Gastroesophageal sphincter (tissue), 3 donors: ENCODE measurements around the gene TTBK2.

Source experiments
- CTCF ChIP-seq, 4 experiments: fragments of 200-600 bp in 2 of 4; fragments of 450-650 bp in 2 of 4; sonication (generic) in 1 of 4; IDR thresholded peaks; one replicate each; pipeline ENCODE4 v1.5.1; 2017 to 2019; ENCODE audit warnings: antibody characterized with exemption in 4 of 4, mild to moderate bottlenecking in 2 of 4, moderate library complexity in 2 of 4
- EP300 ChIP-seq: sonication (generic); formaldehyde crosslinking; IDR thresholded peaks from one replicate; pipeline ENCODE4 v1.6.1; 2017; ENCODE audit warnings: antibody characterized with exemption, mild to moderate bottlenecking
- POLR2A ChIP-seq, 2 donors: fragments of 450-650 bp; IDR thresholded peaks; one replicate each; pipeline ENCODE4 v1.6.1; 2017; ENCODE audit warnings: antibody characterized with exemption in 2 of 2, mild to moderate bottlenecking in 2 of 2, moderate library complexity in 1 of 2
- POLR2AphosphoS5 ChIP-seq: sonication (generic); formaldehyde crosslinking; IDR thresholded peaks from one replicate; pipeline ENCODE4 v1.6.1; 2017; ENCODE audit warnings: antibody characterized with exemption

- no peak for TF ChIP-seq CTCF (IDR thresholded peaks at IDR 0.05)
- no peak for TF ChIP-seq POLR2A (IDR thresholded peaks at IDR 0.05)
- no peak for TF ChIP-seq EP300
- TF ChIP-seq POLR2AphosphoS5 = no peak
Observed at GRCh38 chr15:42937143-42937542, 16.6 kb upstream of the TTBK2 start.
